ENCODE measurements around the gene TRABD2A.

TRABD2A gene

GRCh38 chr2:84781942-84782716 is 98.8 kb downstream of the TRABD2A start:
- Histone ChIP-seq H3K27me3 (ENCODE audit: insufficient read depth, low read length, poor library complexity) (no peaks in the 10 kb centered on the region), H4K20me1 (ENCODE audit: insufficient read depth, low read length) (no peaks in the 10 kb centered on the region), H3K9ac (ENCODE audit: low read depth, low read length) (no peak overlapping the region), H3K4me1 (ENCODE audit: insufficient read depth, low read length) (no peaks in the 10 kb centered on the region), H3K79me2 (ENCODE audit: insufficient read depth, low read length) (no peaks in the 10 kb centered on the region), H3K9me3 (ENCODE audit: insufficient read depth, low read length, severe bottlenecking) (no peaks in the 10 kb centered on the region), H3K27ac (ENCODE audit: low read length) (no peak overlapping the region), H2AFZ (ENCODE audit: low read depth, low read length) (no peak overlapping the region), H3K4me3 (ENCODE audit: low read depth in 1 of 2, low read length in 2 of 2) (no peak overlapping the region), H3K4me2 (ENCODE audit: insufficient read depth, low read length) (no peak overlapping the region), H3K36me3 (ENCODE audit: insufficient read depth, low read length) (no peaks in the 10 kb centered on the region)
- DNase-seq = no peak
- ATAC-seq (ENCODE audit: insufficient read depth, low read depth) = no peak
- TF ChIP-seq EZH2 (IDR thresholded peaks at IDR 0.05; ENCODE audit: borderline replicate concordance, low read depth, low read length, severe bottlenecking) (no peak), CTCF (IDR thresholded peaks at IDR 0.05; ENCODE audit: borderline replicate concordance, extremely low read depth, low read length, poor library complexity, severe bottlenecking) (no peak)

- Histone ChIP-seq H3K4me3 (ENCODE audit: low read depth in 1 of 2, low read length in 2 of 2) (no peak overlapping the region), H3K9me3 (ENCODE audit: insufficient read depth, low read length, severe bottlenecking) (no peaks in the 10 kb centered on the region), H3K27me3 (ENCODE audit: insufficient read depth, low read length, poor library complexity) (no peaks in the 10 kb centered on the region), H3K4me1 (ENCODE audit: insufficient read depth, low read length) (no peaks in the 10 kb centered on the region), H3K4me2 (ENCODE audit: insufficient read depth, low read length) (no peak overlapping the region), H2AFZ (ENCODE audit: low read depth, low read length) (no peak overlapping the region), H3K36me3 (ENCODE audit: insufficient read depth, low read length) (no peaks in the 10 kb centered on the region), H3K27ac (ENCODE audit: low read length) (no peak overlapping the region), H4K20me1 (ENCODE audit: insufficient read depth, low read length) (no peaks in the 10 kb centered on the region), H3K9ac (ENCODE audit: low read depth, low read length) (no peak overlapping the region), H3K79me2 (ENCODE audit: insufficient read depth, low read length) (no peaks in the 10 kb centered on the region)
- ATAC-seq (ENCODE audit: insufficient read depth, low read depth) = no peak
- TF ChIP-seq CTCF (IDR thresholded peaks at IDR 0.05; ENCODE audit: borderline replicate concordance, extremely low read depth, low read length, poor library complexity, severe bottlenecking) (no peak), EZH2 (IDR thresholded peaks at IDR 0.05; ENCODE audit: borderline replicate concordance, low read depth, low read length, severe bottlenecking) (no peak)
- DNase-seq = no peak
Observed at GRCh38 chr2:84779781-84780180, 101.1 kb downstream of the TRABD2A start.

GRCh38 chr2:84778911-84779690 is 101.8 kb downstream of the TRABD2A start:
- H3K9ac ChIP-seq (ENCODE audit: low read depth, low read length) = no peak overlapping the region
- no peak overlapping the region for H2AFZ ChIP-seq (ENCODE audit: low read depth, low read length)
- TF ChIP-seq CTCF (IDR thresholded peaks at IDR 0.05; ENCODE audit: borderline replicate concordance, extremely low read depth, low read length, poor library complexity, severe bottlenecking) = no peak
- no peak for TF ChIP-seq EZH2 (IDR thresholded peaks at IDR 0.05; ENCODE audit: borderline replicate concordance, low read depth, low read length, severe bottlenecking)

More at GRCh38 chr2:84778911-84779690, 101.8 kb downstream of the TRABD2A start:
- H3K27me3 ChIP-seq (ENCODE audit: insufficient read depth, low read length, poor library complexity) = no peaks in the 10 kb centered on the region
- no peaks in the 10 kb centered on the region for H3K4me1 ChIP-seq (ENCODE audit: insufficient read depth, low read length)
- no peak overlapping the region for H3K4me2 ChIP-seq (ENCODE audit: insufficient read depth, low read length)
- no peaks in the 10 kb centered on the region for H3K36me3 ChIP-seq (ENCODE audit: insufficient read depth, low read length)
- H3K4me3 ChIP-seq (ENCODE audit: low read depth in 1 of 2, low read length in 2 of 2) = no peak overlapping the region
- DNase-seq = no peak
- ATAC-seq (ENCODE audit: insufficient read depth, low read depth) = no peak
- no peaks in the 10 kb centered on the region for H3K9me3 ChIP-seq (ENCODE audit: insufficient read depth, low read length, severe bottlenecking)
- H3K27ac ChIP-seq (ENCODE audit: low read length) = no peak overlapping the region
- no peaks in the 10 kb centered on the region for H4K20me1 ChIP-seq (ENCODE audit: insufficient read depth, low read length)
- H3K79me2 ChIP-seq (ENCODE audit: insufficient read depth, low read length) = no peaks in the 10 kb centered on the region

Data from DND-41 (cell line).